Esophagus muscularis mucosa (tissue), 3 donors: ENCODE measurements around the gene LRRN2.

ENCODE experiments used
- POLR2A ChIP-seq: fragments of 450-650 bp; IDR thresholded peaks from one replicate; pipeline ENCODE4 v1.6.1; 2017; ENCODE audit warnings: antibody characterized with exemption, moderate library complexity, mild to moderate bottlenecking, low read depth
- POLR2AphosphoS5 ChIP-seq, 2 donors: sonication (generic); formaldehyde crosslinking; IDR thresholded peaks; one replicate each; pipeline ENCODE4 v1.6.1; 2017; ENCODE audit warnings: antibody characterized with exemption in 2 of 2
- TF ChIP-seq, protein P1 (sequence below), 3 experiments: fragments of 200-600 bp in 2 of 3; fragments of 450-650 bp in 1 of 3; sonication (generic) in 2 of 3; IDR thresholded peaks; one replicate each; pipeline ENCODE4 v1.5.1; 2017 to 2019; ENCODE audit warnings: antibody characterized with exemption in 3 of 3, mild to moderate bottlenecking in 2 of 3, moderate library complexity in 1 of 3

GRCh38 chr1:204669579-204669978, 16.0 kb downstream of the LRRN2 start:
- TF ChIP-seq, protein P1, sequence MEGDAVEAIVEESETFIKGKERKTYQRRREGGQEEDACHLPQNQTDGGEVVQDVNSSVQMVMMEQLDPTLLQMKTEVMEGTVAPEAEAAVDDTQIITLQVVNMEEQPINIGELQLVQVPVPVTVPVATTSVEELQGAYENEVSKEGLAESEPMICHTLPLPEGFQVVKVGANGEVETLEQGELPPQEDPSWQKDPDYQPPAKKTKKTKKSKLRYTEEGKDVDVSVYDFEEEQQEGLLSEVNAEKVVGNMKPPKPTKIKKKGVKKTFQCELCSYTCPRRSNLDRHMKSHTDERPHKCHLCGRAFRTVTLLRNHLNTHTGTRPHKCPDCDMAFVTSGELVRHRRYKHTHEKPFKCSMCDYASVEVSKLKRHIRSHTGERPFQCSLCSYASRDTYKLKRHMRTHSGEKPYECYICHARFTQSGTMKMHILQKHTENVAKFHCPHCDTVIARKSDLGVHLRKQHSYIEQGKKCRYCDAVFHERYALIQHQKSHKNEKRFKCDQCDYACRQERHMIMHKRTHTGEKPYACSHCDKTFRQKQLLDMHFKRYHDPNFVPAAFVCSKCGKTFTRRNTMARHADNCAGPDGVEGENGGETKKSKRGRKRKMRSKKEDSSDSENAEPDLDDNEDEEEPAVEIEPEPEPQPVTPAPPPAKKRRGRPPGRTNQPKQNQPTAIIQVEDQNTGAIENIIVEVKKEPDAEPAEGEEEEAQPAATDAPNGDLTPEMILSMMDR (IDR thresholded peaks at IDR 0.05) = no peak
- TF ChIP-seq POLR2AphosphoS5 (IDR thresholded peaks at IDR 0.05) (no peak), POLR2A (no peak)
